Heart left ventricle (tissue), 16 donors: ENCODE results near the gene MIS18A. TPM values are rescaled to one million over a fixed set of nuclear protein-coding genes. Genes with fewer than 3 reads are reported as not detected.
"Not testable (repeated sequence)": the region's sequence is repeated elsewhere in the genome, so short reads cannot be mapped to it uniquely, and the experiment has no call there.

Experiments used
- ATAC-seq, 4 donors: fragments of 200-7000 bp; cut with Tn5 transposase; one replicate each; pipeline ENCODE4 v1.9.1; 2020 to 2022; ENCODE audit warnings: moderate library complexity in 4 of 4, mild to moderate bottlenecking in 3 of 4, moderate number of reproducible peaks in 1 of 4
- DNase-seq, 5 donors: peaks; one replicate each; pipeline ENCODE4 v3.0.0-alpha.2; 2020
- H3K27ac ChIP-seq, 12 donors: fragments of 200-600 bp; sonication (generic) in 4 of 12; one replicate each; pipeline versions ENCODE4 v1.5.0 to v1.8.0; 2016 to 2022; ENCODE audit warnings: mild to moderate bottlenecking in 2 of 12
- H3K27me3 ChIP-seq, 9 donors: fragments of 200-600 bp; sonication (generic) in 2 of 9; one replicate each; pipeline versions ENCODE4 v1.5.1 to v1.8.0; 2016 to 2022; ENCODE audit warnings: mild to moderate bottlenecking in 3 of 9
- H3K36me3 ChIP-seq, 9 donors: fragments of 200-600 bp; sonication (generic) in 2 of 9; one replicate each; pipeline versions ENCODE4 v1.5.0 to v1.8.0; 2018 to 2022; ENCODE audit warnings: mild to moderate bottlenecking in 2 of 9
- H3K4me1 ChIP-seq, 12 donors: fragments of 200-600 bp; sonication (generic) in 4 of 12; one replicate each; pipeline versions ENCODE4 v1.5.0 to v1.8.0; 2016 to 2022; ENCODE audit warnings: mild to moderate bottlenecking in 3 of 12
- H3K4me3 ChIP-seq, 12 donors: fragments of 200-600 bp; sonication (generic) in 4 of 12; one replicate each; pipeline versions ENCODE4 v1.5.0 to v1.8.0; 2017 to 2022; ENCODE audit warnings: mild to moderate bottlenecking in 9 of 12, moderate library complexity in 4 of 12
- H3K9me3 ChIP-seq, 12 donors: fragments of 200-600 bp; sonication (generic) in 4 of 12; one replicate each; pipeline versions ENCODE4 v1.5.0 to v1.8.0; 2016 to 2022; ENCODE audit warnings: mild to moderate bottlenecking in 1 of 12
- POLR2A ChIP-seq, 2 donors: fragments of 450-650 bp; IDR thresholded peaks; one replicate each; pipeline ENCODE4 v1.6.1; 2017; ENCODE audit warnings: antibody characterized with exemption in 2 of 2, mild to moderate bottlenecking in 2 of 2, moderate library complexity in 2 of 2
- WGBS, 4 donors: extraction: QIAGEN DNeasy Blood & Tissue Kit in 2 of 4; methylation state at CpG; one replicate each; pipeline versions ENCODE4 v1.1.5 to v1.1.7; 2013 to 2018; 5-methylcytosine and 5-hydroxymethylcytosine counted together
- intact Hi-C, 10 donors: fragments of 100-400 bp; cut with DNase I; formaldehyde crosslinking; loops; one replicate each; pipeline versions ENCODE4 v1.11.1 to v1.14.2; 2022
- polyA plus RNA-seq, 2 donors: library from polyadenylated mRNA; stranded (reverse); fragments of 200-250 nt; gene quantifications; one replicate each; pipeline ENCODE4 v1.2.3, GENCODE V29; 2013
- total RNA-seq, 9 donors: library from RNA; depleted of rRNA in 2 of 9; stranded (reverse); fragments of >200 nt in 2 of 9; fragmentation: NEBNext Ultra II Directional in 3 of 9; extraction: Animal tissue kit (Norgen Biotek cat#: 25700) in 3 of 9; gene quantifications; one replicate each; pipeline versions ENCODE4 v1.1.0 to v1.2.4, GENCODE V29; 2016 to 2023
- TF ChIP-seq, protein P1 (sequence below), 12 donors: fragments of 200-600 bp; sonication (generic) in 4 of 12; IDR thresholded peaks; one replicate each; pipeline versions ENCODE4 v1.5.0 to v1.8.0; 2018 to 2022; ENCODE audit warnings: antibody characterized with exemption in 12 of 12, mild to moderate bottlenecking in 5 of 12
- donor health status: ischemic (EF 13 %, LVEDD 7.1; RV severe dilation, severe dysfunction).
- donor health status: healthy with polysubstance abuse.
- donor health status: DM: no; HTN: yes; CAD: no.
- donor health status: DM: no; HTN: no; CAD: no.
- donor health status: ischemic (EF 25% LVEDD 6.9; RV normal size, moderate dysfunction).
- donor health status: ischemic (EF 25% LVEDD 5.7; RV mildly dilated, moderate dysfunction).
- donor health status: healthy.
- donor health status: DM: yes; HTN: yes; CAD: no.
- donor health status: ischemic (EF 35%, LVEDD 5.7; RV mildly dilated, moderate dysfunction).
- donor health status: nonischemic (EF 11% LVEDD 7.7; RV severe dilation, severe dysfunction).
- donor health status: DM: yes; HTN: yes; CAD: no.
- donor health status: PGD.
- donor health status: ischemic (EF 29% LVEDD 5.4; RV normal size, mild dysfunction).
- donor health status: nonischemic (EF 23%, LVEDD 6.1; RV moderate dilation, normal function).

Gene MIS18A
- total and polyA plus RNA-seq, 11 donors: 1.4 to 4.1 (median 2.7) TPM

DNA sequence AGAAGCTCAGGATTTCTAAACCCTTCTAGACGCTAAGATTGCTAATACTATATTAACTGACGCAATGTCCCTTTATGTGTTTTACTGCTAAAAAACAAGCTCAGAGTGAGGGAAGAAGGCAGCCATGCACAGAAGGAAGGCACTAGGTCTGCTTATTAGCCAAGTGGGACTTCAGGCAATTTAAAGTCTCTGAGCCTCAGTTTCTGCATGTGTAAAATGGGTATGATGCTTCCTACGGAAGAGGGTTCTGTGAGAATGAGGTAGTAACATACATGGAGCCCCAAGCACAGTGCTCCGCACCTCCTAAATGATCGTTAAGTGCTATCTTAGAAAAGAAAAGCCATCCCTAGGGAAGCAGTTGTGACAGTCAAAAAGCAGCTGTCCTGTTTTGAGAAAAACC lies 16.9 kb downstream of the MIS18A start:
- Histone ChIP-seq H3K9me3 (no peaks in the 10 kb centered on the region), H3K36me3 (peaks cover 0 to 4% (median 1%) of the 10 kb centered on the region in 9 donors), H3K4me1 (peaks cover 0 to 15% (median 6%) of the 10 kb centered on the region in 12 donors), H3K27me3 (no peaks in the 10 kb centered on the region), H3K27ac (no peak overlapping the region), H3K4me3 (no peak overlapping the region)
- ATAC-seq (no peak), DNase-seq (no peak)
- intact Hi-C loops: loop anchor here in 1 of 10 donors (10.0 kb wide), 2 partner anchors 57 to 597 kb away; no protein-coding TSS in a partner anchor
- no peak for TF ChIP-seq POLR2A (IDR thresholded peaks at IDR 0.05)
- 78 to 88% (median 86%) methylated on average over 5 of the region's 5 CpGs for WGBS, 4 donors

DNA sequence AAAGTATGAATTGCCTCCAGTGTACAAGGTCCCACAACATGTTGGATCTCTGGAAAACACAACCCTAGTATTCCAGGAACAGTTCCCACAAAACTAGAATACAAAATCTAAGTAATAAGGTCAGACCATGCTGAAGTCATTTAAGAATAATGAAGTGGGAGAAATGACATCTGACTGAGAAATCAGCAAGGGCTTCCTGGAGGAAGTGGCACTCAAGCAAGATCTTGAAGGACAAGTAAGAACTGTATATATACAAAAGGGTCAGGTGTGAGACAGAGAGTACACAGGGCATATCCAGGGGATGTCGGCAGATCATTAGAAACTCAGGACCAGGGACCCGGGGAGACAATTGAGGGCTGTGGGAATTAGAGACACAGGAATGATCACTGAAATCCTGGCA lies 18.7 kb downstream of the MIS18A start:
- peaks cover 0 to 26% (median 12%) of the 10 kb centered on the region in 12 donors for H3K4me1 ChIP-seq
- TF ChIP-seq, protein P1, sequence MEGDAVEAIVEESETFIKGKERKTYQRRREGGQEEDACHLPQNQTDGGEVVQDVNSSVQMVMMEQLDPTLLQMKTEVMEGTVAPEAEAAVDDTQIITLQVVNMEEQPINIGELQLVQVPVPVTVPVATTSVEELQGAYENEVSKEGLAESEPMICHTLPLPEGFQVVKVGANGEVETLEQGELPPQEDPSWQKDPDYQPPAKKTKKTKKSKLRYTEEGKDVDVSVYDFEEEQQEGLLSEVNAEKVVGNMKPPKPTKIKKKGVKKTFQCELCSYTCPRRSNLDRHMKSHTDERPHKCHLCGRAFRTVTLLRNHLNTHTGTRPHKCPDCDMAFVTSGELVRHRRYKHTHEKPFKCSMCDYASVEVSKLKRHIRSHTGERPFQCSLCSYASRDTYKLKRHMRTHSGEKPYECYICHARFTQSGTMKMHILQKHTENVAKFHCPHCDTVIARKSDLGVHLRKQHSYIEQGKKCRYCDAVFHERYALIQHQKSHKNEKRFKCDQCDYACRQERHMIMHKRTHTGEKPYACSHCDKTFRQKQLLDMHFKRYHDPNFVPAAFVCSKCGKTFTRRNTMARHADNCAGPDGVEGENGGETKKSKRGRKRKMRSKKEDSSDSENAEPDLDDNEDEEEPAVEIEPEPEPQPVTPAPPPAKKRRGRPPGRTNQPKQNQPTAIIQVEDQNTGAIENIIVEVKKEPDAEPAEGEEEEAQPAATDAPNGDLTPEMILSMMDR (IDR thresholded peaks at IDR 0.05): no peak
- TF ChIP-seq POLR2A (IDR thresholded peaks at IDR 0.05): no peak
- DNase-seq (no peak), ATAC-seq (no peak)
- H3K9me3 ChIP-seq: no peaks in the 10 kb centered on the region
- intact Hi-C loops: loop anchor here in 1 of 10 donors (10.0 kb wide), 2 partner anchors 55 to 595 kb away; no protein-coding TSS in a partner anchor
- no peaks in the 10 kb centered on the region for H3K36me3 ChIP-seq
- H3K27ac ChIP-seq: no peak overlapping the region
- no peaks in the 10 kb centered on the region for H3K27me3 ChIP-seq
- WGBS, 4 donors: 78 to 97% (median 93%) methylated on average over 2 of the region's 2 CpGs
- H3K4me3 ChIP-seq: no peak overlapping the region

DNA sequence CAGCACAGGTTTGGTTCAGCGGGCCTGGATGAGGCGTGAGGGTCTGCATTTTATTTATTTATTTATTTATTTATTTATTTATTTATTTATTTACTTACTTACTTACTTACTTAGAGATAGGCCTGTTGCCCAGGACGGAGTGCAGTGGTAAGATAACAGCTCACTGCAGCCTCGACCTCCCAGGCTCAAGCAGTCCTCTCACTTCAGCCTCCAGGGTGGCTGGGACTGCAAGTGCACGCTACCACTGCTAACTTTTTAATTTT lies 20.1 kb downstream of the MIS18A start:
- H3K36me3 ChIP-seq, DNase-seq, ATAC-seq, H3K27ac ChIP-seq, H3K27me3 ChIP-seq, H3K9me3 ChIP-seq, H3K4me3 ChIP-seq: not testable (repeated sequence)
- peaks cover 0 to 27% (median 12%) of the 10 kb centered on the region in 12 donors for H3K4me1 ChIP-seq
- 85 to 90% (median 88%) methylated on average over 5 of the region's 5 CpGs for WGBS, 4 donors
- intact Hi-C loops: loop anchor here (1.0 to 10.0 kb wide), 11 partner anchors 161 to 472 kb away; partner anchors contain the start of gene HUNK (in 1 of the 10)

DNA sequence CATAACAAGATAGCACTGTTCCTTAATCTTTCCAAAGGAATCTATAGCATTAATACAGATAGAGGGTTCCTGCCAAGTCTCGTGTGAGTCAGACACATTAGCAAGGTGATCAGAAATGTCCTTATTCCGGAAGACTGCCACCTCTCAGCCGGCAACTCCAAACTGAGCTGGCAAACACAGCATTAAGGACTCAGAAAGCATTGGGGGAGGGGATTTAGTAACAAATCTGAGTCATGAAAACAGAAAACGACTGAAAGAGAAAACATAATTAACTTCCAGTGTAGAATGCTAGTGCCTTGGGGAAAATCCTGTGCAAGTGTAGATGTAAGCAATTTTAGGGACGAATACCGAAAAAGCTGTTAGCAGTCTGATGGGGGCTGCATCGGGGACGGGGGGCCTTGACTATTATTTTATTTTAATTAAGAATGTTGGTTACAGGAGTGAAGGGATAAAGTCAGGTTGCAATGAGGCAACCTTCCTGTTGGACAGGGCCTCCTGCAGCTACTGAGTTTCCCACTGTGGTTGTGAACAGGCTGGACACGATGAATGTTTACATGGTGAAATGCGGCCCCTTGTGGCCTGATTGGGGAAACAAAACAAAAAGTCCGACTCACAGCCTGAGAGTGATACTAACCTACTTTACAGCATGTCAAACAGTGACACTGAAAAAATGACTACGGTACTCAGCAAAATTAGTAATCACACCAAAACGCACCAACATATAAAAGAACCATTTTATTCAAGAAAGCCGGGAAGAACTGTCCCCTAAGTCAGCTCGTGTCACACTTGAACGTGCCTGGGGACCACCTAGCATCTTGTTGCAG lies 20.7 kb downstream of the MIS18A start:
- intact Hi-C loops: loop anchor here (1.0 to 10.0 kb wide), 11 partner anchors 161 to 472 kb away; partner anchors contain the start of gene HUNK (in 1 of the 10)
- TF ChIP-seq POLR2A (IDR thresholded peaks at IDR 0.05): no peak
- TF ChIP-seq, protein P1 (IDR thresholded peaks at IDR 0.05): peak; percentile 48 to 81 (median 75)
- ATAC-seq (peak; percentile 68 to 87 (median 78)), DNase-seq (peak in 4 of 5 donors; percentile 63 to 76 (median 68))
- Histone ChIP-seq H3K4me1 (peaks cover 0 to 30% (median 12%) of the 10 kb centered on the region in 12 donors), H3K36me3 (no peaks in the 10 kb centered on the region), H3K27me3 (no peaks in the 10 kb centered on the region), H3K9me3 (no peaks in the 10 kb centered on the region), H3K27ac (no peak overlapping the region), H3K4me3 (no peak overlapping the region)
- 39 to 46% (median 45%) methylated on average over 16 of the region's 16 CpGs for WGBS, 4 donors

DNA sequence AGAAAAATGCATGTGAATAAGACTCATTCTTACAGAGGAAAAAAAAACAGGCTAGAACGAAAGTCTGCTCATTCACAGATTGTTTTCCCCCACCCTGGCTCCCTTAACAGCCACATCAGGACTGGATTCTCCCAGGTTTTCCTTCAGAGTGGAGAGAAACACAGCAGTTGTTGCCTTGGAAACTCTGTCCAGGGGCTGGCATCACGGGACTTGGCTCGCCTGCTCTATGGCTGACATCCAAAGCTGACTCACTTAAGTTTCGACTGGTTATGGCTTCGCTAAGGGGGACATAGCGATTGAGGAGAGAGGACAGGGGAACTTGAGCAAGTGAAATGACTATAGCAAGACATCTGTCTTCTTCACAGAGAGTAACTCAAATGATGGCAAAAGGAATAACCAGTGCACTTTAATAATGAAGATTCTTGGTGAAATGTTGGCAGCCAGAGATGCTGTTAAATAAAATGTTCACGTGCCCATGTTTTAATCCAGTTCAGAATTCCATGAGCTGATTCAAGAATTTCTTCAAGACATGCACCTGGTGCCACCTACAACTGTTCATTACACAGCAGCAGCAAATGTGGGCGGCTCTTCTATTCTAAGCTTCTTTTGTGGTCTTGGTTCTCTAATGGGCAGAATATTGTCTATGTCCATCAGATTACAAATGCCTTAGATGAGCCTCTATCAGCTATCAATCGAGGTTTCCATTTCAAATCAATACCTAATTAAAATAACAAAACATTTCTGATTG lies 21.8 kb downstream of the MIS18A start:
- intact Hi-C loops: loop anchor here in 9 of 10 donors (2.0 to 10.0 kb wide), 7 partner anchors 160 to 470 kb away; no protein-coding TSS in a partner anchor
- no peaks in the 10 kb centered on the region for H3K36me3 ChIP-seq
- peak; percentile 43 to 75 (median 67) for ATAC-seq
- H3K9me3 ChIP-seq: no peaks in the 10 kb centered on the region
- 32 to 38% (median 35%) methylated on average over 8 to 9 of the region's 9 CpGs for WGBS, 4 donors
- peak overlapping the region in 7 of 12 donors; percentile 3 to 49 (median 28) for H3K27ac ChIP-seq
- peak; percentile 52 to 75 (median 60) for DNase-seq
- no peaks in the 10 kb centered on the region for H3K27me3 ChIP-seq
- peaks cover 0 to 35% (median 14%) of the 10 kb centered on the region in 12 donors for H3K4me1 ChIP-seq
- TF ChIP-seq, protein P1 (IDR thresholded peaks at IDR 0.05): no peak
- TF ChIP-seq POLR2A (IDR thresholded peaks at IDR 0.05): no peak
- H3K4me3 ChIP-seq: no peak overlapping the region
